DOHH2 (cell line): ENCODE data around the gene ADAMTS7.

Experiments
- H3F3A ChIP-seq: fragments of 200-600 bp; sonication (generic), shearing (Covaris generic); 2 replicates; pipeline ENCODE4 v1.6.0; 2016; ENCODE audit warnings: antibody characterized with exemption, mild to moderate bottlenecking; ENCODE audit not compliant: control insufficient read depth, insufficient read depth
- H3K27ac ChIP-seq: fragments of 200-600 bp; sonication (generic); 2 replicates; pipeline ENCODE4 v1.5.1; 2014; ENCODE audit warnings: low read depth, mild to moderate bottlenecking, low read length, moderate library complexity
- H3K27me3 ChIP-seq: fragments of 200-600 bp; sonication (generic); 2 replicates; pipeline ENCODE4 v1.6.1; 2014; ENCODE audit warnings: mild to moderate bottlenecking, low read length, mixed read lengths; ENCODE audit not compliant: control insufficient read depth
- H3K36me3 ChIP-seq: fragments of 200-600 bp; sonication (generic); 2 replicates; pipeline ENCODE4 v1.6.1; 2014; ENCODE audit warnings: mild to moderate bottlenecking, low read length, moderate library complexity, mixed read lengths; ENCODE audit not compliant: control insufficient read depth
- H3K4me1 ChIP-seq: fragments of 200-600 bp; sonication (generic); 2 replicates; pipeline ENCODE4 v1.6.1; 2014; ENCODE audit warnings: mild to moderate bottlenecking, low read length, mixed read lengths; ENCODE audit not compliant: control insufficient read depth
- H3K4me2 ChIP-seq: fragments of 200-600 bp; sonication (generic); 2 replicates; pipeline ENCODE4 v1.6.0; 2014; ENCODE audit warnings: mild to moderate bottlenecking, low read length, moderate library complexity
- H3K4me3 ChIP-seq: fragments of 200-600 bp; sonication (generic); 2 replicates; pipeline ENCODE4 v1.5.1; 2014; ENCODE audit warnings: mild to moderate bottlenecking, low read length, mixed read lengths
- H3K79me2 ChIP-seq: fragments of 200-600 bp; sonication (generic); 2 replicates; pipeline ENCODE4 v1.6.1; 2014; ENCODE audit warnings: mild to moderate bottlenecking, low read length, mixed read lengths; ENCODE audit not compliant: control insufficient read depth
- H3K9me2 ChIP-seq: fragments of 200-600 bp; sonication (generic); replicated peaks from 2 replicates; pipeline ENCODE4 v1.6.1; 2014; ENCODE audit warnings: mild to moderate bottlenecking, low read length, mixed read lengths; ENCODE audit not compliant: control insufficient read depth
- H3K9me3 ChIP-seq: fragments of 200-600 bp; sonication (generic); 2 replicates; pipeline ENCODE4 v1.6.1; 2014; ENCODE audit warnings: antibody characterized with exemption, low read length, mixed read lengths; ENCODE audit not compliant: control insufficient read depth, insufficient read depth
- H4K20me1 ChIP-seq: fragments of 200-600 bp; sonication (generic); 2 replicates; pipeline ENCODE4 v1.6.0; 2014; ENCODE audit warnings: low read depth, mild to moderate bottlenecking, antibody characterized with exemption, low read length, moderate library complexity; ENCODE audit not compliant: control insufficient read depth, insufficient read depth
- CTCF ChIP-seq: fragments of 200-600 bp; sonication (generic); IDR thresholded peaks from one replicate; pipeline ENCODE4 v1.5.1; 2014; ENCODE audit warnings: antibody characterized with exemption, mild to moderate bottlenecking, low read depth, low read length; ENCODE audit not compliant: poor library complexity, severe bottlenecking
- EZH2phosphoT487 ChIP-seq: fragments of 200-600 bp; sonication (generic); IDR thresholded peaks from 2 replicates; pipeline ENCODE4 v1.6.1; 2017; ENCODE audit warnings: borderline replicate concordance, mild to moderate bottlenecking, antibody characterized with exemption, low read length, moderate library complexity, mixed read lengths

Gene ADAMTS7

GRCh38 chr15:78838489-78838888 lies 27.2 kb upstream of the ADAMTS7 start:
- Histone ChIP-seq H3K9me3 (no peaks in the 10 kb centered on the region), H3K27ac (no peak overlapping the region), H3K79me2 (no peaks in the 10 kb centered on the region), H3K4me1 (peaks cover 39% of the 10 kb centered on the region), H3K27me3 (no peaks in the 10 kb centered on the region; the same call in 1 of the 2 replicates), H3K9me2 (no peaks in the 10 kb centered on the region), H3K36me3 (no peaks in the 10 kb centered on the region), H4K20me1 (no peaks in the 10 kb centered on the region), H3F3A (no peaks in the 10 kb centered on the region; the same call in 1 of the 2 replicates), H3K4me3 (no peak overlapping the region), H3K4me2 (no peak overlapping the region)
- TF ChIP-seq EZH2phosphoT487 (no peak), CTCF (no peak)

GRCh38 chr15:78837543-78837942 lies 26.3 kb upstream of the ADAMTS7 start:
- H3K4me1 ChIP-seq, result peaks cover 39% of the 10 kb centered on the region
- no peaks in the 10 kb centered on the region for H3K36me3 ChIP-seq
- H3K9me2 ChIP-seq, result no peaks in the 10 kb centered on the region
- H3K4me2 ChIP-seq, result no peak overlapping the region
- H3F3A ChIP-seq, result no peaks in the 10 kb centered on the region; the same call in 1 of the 2 replicates
- TF ChIP-seq EZH2phosphoT487 (no peak), CTCF (no peak)
- H3K27ac ChIP-seq, result no peak overlapping the region
- no peak overlapping the region for H3K4me3 ChIP-seq
- H4K20me1 ChIP-seq, result no peaks in the 10 kb centered on the region
- H3K9me3 ChIP-seq, result no peaks in the 10 kb centered on the region
- no peaks in the 10 kb centered on the region for H3K79me2 ChIP-seq
- peaks cover 3% of the 10 kb centered on the region for H3K27me3 ChIP-seq

- H3K4me1 ChIP-seq, result peaks cover 35% of the 10 kb centered on the region
- H3K27me3 ChIP-seq, result peaks cover 3% of the 10 kb centered on the region
- no peak overlapping the region for H3K4me3 ChIP-seq
- H3K9me2 ChIP-seq, result no peaks in the 10 kb centered on the region
- no peaks in the 10 kb centered on the region for H3K79me2 ChIP-seq
- TF ChIP-seq EZH2phosphoT487 (no peak), CTCF (no peak)
- no peak overlapping the region for H3K27ac ChIP-seq
- no peaks in the 10 kb centered on the region for H3K9me3 ChIP-seq
- no peaks in the 10 kb centered on the region; the same call in 1 of the 2 replicates for H3F3A ChIP-seq
- H4K20me1 ChIP-seq, result no peaks in the 10 kb centered on the region
- H3K36me3 ChIP-seq, result no peaks in the 10 kb centered on the region
- H3K4me2 ChIP-seq, result no peak overlapping the region
Measured at GRCh38 chr15:78837131-78837530, 25.9 kb upstream of the ADAMTS7 start.
